Adrenal gland (tissue), 12 donors: ENCODE data around the gene CAMTA2. TPM values are rescaled to one million over a fixed set of nuclear protein-coding genes. Genes with fewer than 3 reads are reported as not detected.

Source experiments
- DNase-seq, 7 donors: peaks; one replicate each; pipeline ENCODE4 v3.0.0-alpha.2; 2019 to 2020
- H3K27ac ChIP-seq, 5 donors: fragments of 200-600 bp; sonication (generic) in 4 of 5; 1 replicate in 3 of 5; 2 replicates in 2 of 5; pipeline versions ENCODE4 v1.5.1 to v1.8.0; 2016 to 2020; ENCODE audit warnings: mild to moderate bottlenecking in 1 of 5
- H3K27me3 ChIP-seq: fragments of 200-600 bp; 2 replicates; pipeline ENCODE4 v1.8.0; 2021
- H3K36me3 ChIP-seq, 2 donors: fragments of 200-600 bp; replicated peaks in 1 of 2; 1 replicate in 1 of 2; 2 replicates in 1 of 2; pipeline versions ENCODE4 v1.5.1 to v1.8.0; 2018 to 2022
- H3K4me1 ChIP-seq, 2 donors: fragments of 200-600 bp; replicated peaks in 1 of 2; 1 replicate in 1 of 2; 2 replicates in 1 of 2; pipeline versions ENCODE4 v1.5.1 to v1.8.0; 2018 to 2021
- H3K4me3 ChIP-seq, 4 donors: fragments of 200-600 bp; sonication (generic) in 3 of 4; one replicate each; pipeline ENCODE4 v1.5.1; 2016 to 2018
- H3K9me3 ChIP-seq, 3 donors: fragments of 200-600 bp; sonication (generic) in 1 of 3; replicated peaks in 1 of 3; 1 replicate in 2 of 3; 2 replicates in 1 of 3; pipeline versions ENCODE4 v1.5.1 to v1.8.0; 2016 to 2021
- POLR2A ChIP-seq, 2 donors: fragments of 450-650 bp; IDR thresholded peaks; one replicate each; pipeline ENCODE4 v1.6.1; 2017; ENCODE audit warnings: antibody characterized with exemption in 2 of 2, mild to moderate bottlenecking in 2 of 2, moderate library complexity in 1 of 2
- WGBS, 4 donors: extraction: QIAGEN DNeasy Blood & Tissue Kit in 2 of 4; methylation state at CpG; one replicate each; pipeline versions ENCODE4 v1.1.5 to v1.1.7; 2013 to 2017; 5-methylcytosine and 5-hydroxymethylcytosine counted together
- intact Hi-C, 2 donors: fragments of 100-400 bp; cut with DNase I; formaldehyde crosslinking; loops; one replicate each; pipeline versions ENCODE4 v1.14.1 to v1.15.0; 2022 to 2023
- polyA plus RNA-seq, 3 donors: library from polyadenylated mRNA; stranded (reverse); fragments of 200-250 nt in 2 of 3; fragments of 350-450 nt in 1 of 3; fragmentation: Illumina TruSeq in 1 of 3; extraction: RNeasy Lipid Tissue Mini Kit (QIAGEN cat#74804) in 1 of 3; gene quantifications; one replicate each; pipeline ENCODE4 v1.2.3, GENCODE V29; 2013 to 2014
- total RNA-seq, 9 donors: library from RNA; depleted of rRNA in 4 of 9; stranded (reverse); fragments of >200 nt in 4 of 9; fragments of 120-200 nt in 1 of 9; fragmentation: NEBNext Ultra II Directional in 1 of 9; extraction: Animal tissue kit (Norgen Biotek cat#: 25700) in 1 of 9; gene quantifications; one replicate each; pipeline versions ENCODE4 v1.1.0 to v1.2.4, GENCODE V29; 2013 to 2023
- TF ChIP-seq, protein P1 (sequence below), 6 experiments: fragments of 450-650 bp in 4 of 6; fragments of 200-600 bp in 2 of 6; sonication (generic) in 1 of 6; IDR thresholded peaks; 1 replicate in 5 of 6; 2 replicates in 1 of 6; pipeline versions ENCODE4 v1.5.1 to v1.8.0; 2016 to 2021; ENCODE audit warnings: antibody characterized with exemption in 6 of 6, mild to moderate bottlenecking in 2 of 6, moderate library complexity in 1 of 6
- donor health status: healthy with polysubstance abuse.
- donor health status: Bipolar disorder and iron deficiency.
- donor health status: DM: yes; HTN: yes; CAD: no.
- donor health status: DM: no; HTN: no; CAD: no.
- donor health status: DM: no; HTN: no; CAD: no.
- donor health status: DM: yes; HTN: yes; CAD: no.

The CAMTA2 gene
- total and polyA plus RNA-seq, 12 donors, result 6.9 to 190 (median 32.6) TPM

DNA sequence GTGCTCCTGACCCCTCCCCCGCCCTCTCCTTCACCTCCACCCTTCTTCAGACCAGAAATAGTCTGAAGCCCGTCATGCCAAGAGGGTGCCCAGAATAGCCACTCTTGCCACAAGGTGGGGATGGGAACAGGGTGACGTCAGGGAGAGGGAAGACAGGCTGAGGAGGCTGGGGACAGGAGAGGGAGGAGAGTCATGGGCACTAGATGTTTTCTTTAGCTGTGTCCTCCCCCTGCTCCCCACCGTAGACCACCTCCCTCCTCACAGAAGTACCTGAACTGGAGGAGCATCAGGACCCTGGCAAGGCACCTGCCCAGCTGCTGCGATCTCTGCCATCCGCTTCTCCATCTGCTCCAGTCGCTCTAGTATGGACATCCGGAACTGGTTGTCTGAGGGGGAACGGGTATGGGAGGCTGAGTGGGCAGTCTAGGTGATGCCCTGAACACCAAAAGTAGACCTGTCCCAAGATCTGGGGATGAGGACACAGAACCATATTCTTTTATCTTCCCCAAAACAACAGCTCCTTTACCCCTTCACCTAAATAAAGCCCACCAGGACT lies 13.3 kb downstream of the CAMTA2 start:
- Histone ChIP-seq H3K27ac (no peak overlapping the region), H3K27me3 (no peaks in the 10 kb centered on the region), H3K4me3 (no peak overlapping the region), H3K36me3 (peaks cover 0 to 67% of the 10 kb centered on the region in 2 donors), H3K4me1 (peaks cover under 1 to 15% of the 10 kb centered on the region in 2 donors), H3K9me3 (no peaks in the 10 kb centered on the region)
- intact Hi-C loops, result no loop called here
- TF ChIP-seq, protein P1, sequence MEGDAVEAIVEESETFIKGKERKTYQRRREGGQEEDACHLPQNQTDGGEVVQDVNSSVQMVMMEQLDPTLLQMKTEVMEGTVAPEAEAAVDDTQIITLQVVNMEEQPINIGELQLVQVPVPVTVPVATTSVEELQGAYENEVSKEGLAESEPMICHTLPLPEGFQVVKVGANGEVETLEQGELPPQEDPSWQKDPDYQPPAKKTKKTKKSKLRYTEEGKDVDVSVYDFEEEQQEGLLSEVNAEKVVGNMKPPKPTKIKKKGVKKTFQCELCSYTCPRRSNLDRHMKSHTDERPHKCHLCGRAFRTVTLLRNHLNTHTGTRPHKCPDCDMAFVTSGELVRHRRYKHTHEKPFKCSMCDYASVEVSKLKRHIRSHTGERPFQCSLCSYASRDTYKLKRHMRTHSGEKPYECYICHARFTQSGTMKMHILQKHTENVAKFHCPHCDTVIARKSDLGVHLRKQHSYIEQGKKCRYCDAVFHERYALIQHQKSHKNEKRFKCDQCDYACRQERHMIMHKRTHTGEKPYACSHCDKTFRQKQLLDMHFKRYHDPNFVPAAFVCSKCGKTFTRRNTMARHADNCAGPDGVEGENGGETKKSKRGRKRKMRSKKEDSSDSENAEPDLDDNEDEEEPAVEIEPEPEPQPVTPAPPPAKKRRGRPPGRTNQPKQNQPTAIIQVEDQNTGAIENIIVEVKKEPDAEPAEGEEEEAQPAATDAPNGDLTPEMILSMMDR (IDR thresholded peaks at IDR 0.05), result no peak
- 82 to 89% (median 88%) methylated on average over 9 of the region's 9 CpGs for WGBS, 4 donors
- no peak for DNase-seq

DNA sequence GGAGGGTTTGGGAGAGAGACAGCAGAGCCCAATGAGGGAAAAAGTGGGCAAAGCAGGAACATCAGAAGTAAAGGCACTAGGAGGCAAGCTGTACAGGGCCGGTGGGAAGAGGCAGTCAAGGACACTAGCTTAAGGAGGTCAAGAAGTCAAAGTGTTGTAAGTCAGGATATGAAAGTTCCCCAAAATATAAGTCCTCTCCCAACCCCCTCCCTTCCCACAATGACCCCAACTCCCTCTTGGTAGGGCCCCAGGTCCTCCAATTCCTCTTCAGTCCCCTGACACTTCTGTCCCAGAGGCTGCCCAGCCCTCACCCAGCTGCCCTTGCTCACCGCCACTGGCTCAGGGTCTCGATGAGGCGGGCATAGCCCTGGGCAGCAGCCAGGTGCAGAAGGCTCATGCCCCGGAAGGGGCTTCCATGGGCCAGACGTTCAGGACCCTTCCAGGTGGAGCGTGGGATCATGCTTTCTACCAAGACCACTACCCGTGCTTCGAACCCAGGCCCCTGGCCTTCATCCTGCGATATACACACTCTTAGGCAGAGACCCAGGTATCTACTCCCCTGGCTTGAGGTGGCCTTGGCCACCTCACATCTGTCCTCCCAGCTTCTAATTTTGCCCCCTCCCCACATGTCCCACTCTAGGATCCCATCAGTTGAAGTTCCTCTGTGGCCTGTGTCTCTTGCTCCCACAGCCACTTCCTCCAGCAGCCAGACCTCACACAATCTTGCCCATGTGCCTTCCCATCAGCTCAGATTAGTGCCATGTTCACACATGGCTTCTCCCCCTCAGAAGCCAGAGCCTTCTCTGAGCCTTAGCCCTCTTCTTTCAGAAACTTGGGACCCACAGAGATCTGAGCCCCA lies 14.0 kb downstream of the CAMTA2 start:
- intact Hi-C loops, result no loop called here
- Histone ChIP-seq H3K4me3 (no peak overlapping the region), H3K27me3 (no peaks in the 10 kb centered on the region), H3K4me1 (peaks cover 7 to 22% of the 10 kb centered on the region in 2 donors), H3K36me3 (peaks cover 0 to 59% of the 10 kb centered on the region in 2 donors), H3K9me3 (no peaks in the 10 kb centered on the region), H3K27ac (no peak overlapping the region)
- WGBS, 4 donors, result 77 to 86% (median 83%) methylated on average over 10 of the region's 10 CpGs
- no peak for DNase-seq
- TF ChIP-seq POLR2A (IDR thresholded peaks at IDR 0.05), result no peak
- TF ChIP-seq, protein P1 (IDR thresholded peaks at IDR 0.05), result no peak

DNA sequence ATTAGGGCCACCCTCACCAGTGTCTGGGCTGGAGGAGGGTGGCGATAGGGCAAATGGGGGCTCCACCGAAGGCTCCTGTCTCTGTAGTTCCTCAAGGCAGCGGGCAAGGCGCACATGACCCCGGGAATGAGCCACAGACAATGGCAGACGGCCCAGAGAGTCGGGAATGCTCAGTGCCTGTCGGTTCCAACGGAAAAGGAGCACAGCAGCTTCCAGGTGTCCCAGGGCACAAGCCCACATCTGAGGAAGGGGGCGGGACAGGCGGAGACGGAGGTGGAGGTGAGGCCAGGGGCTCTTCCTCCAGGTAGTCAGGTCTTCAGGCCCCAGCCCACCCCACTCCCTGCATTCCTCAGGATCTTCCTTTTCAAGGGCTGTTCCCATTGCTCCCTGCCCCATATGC lies 14.7 kb downstream of the CAMTA2 start:
- Histone ChIP-seq H3K27ac (no peak overlapping the region), H3K4me3 (no peak overlapping the region), H3K36me3 (peaks cover 0 to 52% of the 10 kb centered on the region in 2 donors), H3K9me3 (no peaks in the 10 kb centered on the region), H3K4me1 (peaks cover 13 to 29% of the 10 kb centered on the region in 2 donors), H3K27me3 (no peaks in the 10 kb centered on the region)
- intact Hi-C loops, result no loop called here
- TF ChIP-seq, protein P1 (IDR thresholded peaks at IDR 0.05), result no peak
- no peak for TF ChIP-seq POLR2A (IDR thresholded peaks at IDR 0.05)
- WGBS, 4 donors, result 85 to 95% (median 87%) methylated on average over 12 of the region's 12 CpGs
- no peak for DNase-seq

DNA sequence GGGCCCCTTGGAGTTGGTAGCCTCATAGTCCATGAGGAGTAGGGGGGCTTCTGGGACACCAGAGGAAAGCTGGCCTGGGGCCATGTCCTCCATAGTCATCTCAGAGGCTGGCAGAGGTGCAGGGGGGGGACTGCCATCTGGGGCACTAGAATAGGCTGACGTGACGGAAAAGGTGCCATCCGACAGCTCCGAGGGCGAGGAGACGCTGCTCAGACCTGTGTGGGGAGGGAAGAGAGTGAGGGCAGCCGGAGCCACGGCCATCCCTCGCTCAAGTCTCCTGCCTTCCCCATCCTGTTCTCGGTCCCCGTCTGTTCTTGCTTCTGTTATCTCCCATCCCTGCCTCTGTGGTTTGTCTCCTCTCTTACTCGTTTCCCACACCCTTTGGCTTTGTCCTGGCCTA lies 15.2 kb downstream of the CAMTA2 start:
- H3K27me3 ChIP-seq, result no peaks in the 10 kb centered on the region
- 90 to 94% (median 92%) methylated on average over 10 to 12 of the region's 12 CpGs for WGBS, 4 donors
- peaks cover 13 to 29% of the 10 kb centered on the region in 2 donors for H3K4me1 ChIP-seq
- no peak overlapping the region for H3K4me3 ChIP-seq
- no peak for TF ChIP-seq POLR2A (IDR thresholded peaks at IDR 0.05)
- TF ChIP-seq, protein P1 (IDR thresholded peaks at IDR 0.05), result no peak
- no peaks in the 10 kb centered on the region for H3K9me3 ChIP-seq
- peak overlapping the region in 1 of 5 donors; percentile 9 for H3K27ac ChIP-seq
- intact Hi-C loops, result no loop called here
- H3K36me3 ChIP-seq, result peaks cover 0 to 48% of the 10 kb centered on the region in 2 donors
- no peak for DNase-seq
